SKM-1 treated with dmso at 0.1 percent for 144 hours (cell line): ENCODE results near the gene SUMO2.
"Not testable (repeated sequence)": the region's sequence is repeated elsewhere in the genome, so short reads cannot be mapped to it uniquely, and the experiment has no call there.

Experiments
- DNase-seq: peaks from one replicate; lab custom pipeline; 2025; ENCODE audit not compliant: unreplicated experiment; lab: John Stamatoyannopoulos, UW

Gene SUMO2

DNA sequence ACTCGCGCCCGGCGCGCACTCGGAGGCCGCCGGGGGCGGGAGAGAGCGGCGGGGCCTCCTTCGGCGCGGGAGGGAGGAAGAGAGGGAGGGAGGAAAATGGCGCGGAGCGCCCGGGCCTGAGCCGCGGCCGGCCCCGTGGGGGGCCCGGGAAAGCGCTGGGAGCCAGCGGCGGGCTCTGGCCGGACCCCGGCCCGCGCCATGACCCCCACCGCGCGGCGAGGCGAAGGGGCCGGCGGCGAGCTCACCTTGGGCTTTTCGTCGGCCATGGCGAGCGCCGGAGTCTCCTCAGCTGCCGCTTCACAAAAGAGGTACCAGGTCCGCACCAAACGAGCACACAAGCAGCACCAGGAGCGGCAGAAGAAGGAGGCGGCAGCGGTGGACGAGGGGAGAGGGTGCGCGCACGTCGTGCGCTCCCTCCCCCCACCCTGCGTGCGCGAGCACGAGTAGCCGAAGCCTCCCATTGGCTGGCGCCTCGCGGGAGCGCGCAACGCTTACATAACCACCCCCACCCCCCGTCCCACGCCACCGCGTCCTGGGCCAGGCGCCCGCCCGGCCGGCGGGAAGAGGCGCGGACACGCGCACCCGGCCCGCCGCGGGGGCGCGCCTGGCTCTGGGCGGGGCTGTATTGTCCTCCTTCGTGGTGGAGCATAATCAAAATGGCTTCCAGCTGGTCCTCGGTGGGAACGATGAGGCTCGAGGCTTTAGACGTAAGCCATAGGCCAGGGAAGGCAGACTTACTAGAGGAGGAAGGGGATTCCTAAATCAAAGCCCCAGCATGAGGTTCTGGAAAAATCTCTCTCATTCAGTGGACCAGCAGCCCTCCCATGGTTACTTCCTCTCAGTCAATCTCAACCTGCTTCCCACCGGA is at the start of gene SUMO2:
TSS of gene SUMO2 (minus strand) at position 391 of the 868 bp plus-strand sequence. CDS start at position 266, 125 bp downstream.
- peak; percentile 81 for DNase-seq

DNA sequence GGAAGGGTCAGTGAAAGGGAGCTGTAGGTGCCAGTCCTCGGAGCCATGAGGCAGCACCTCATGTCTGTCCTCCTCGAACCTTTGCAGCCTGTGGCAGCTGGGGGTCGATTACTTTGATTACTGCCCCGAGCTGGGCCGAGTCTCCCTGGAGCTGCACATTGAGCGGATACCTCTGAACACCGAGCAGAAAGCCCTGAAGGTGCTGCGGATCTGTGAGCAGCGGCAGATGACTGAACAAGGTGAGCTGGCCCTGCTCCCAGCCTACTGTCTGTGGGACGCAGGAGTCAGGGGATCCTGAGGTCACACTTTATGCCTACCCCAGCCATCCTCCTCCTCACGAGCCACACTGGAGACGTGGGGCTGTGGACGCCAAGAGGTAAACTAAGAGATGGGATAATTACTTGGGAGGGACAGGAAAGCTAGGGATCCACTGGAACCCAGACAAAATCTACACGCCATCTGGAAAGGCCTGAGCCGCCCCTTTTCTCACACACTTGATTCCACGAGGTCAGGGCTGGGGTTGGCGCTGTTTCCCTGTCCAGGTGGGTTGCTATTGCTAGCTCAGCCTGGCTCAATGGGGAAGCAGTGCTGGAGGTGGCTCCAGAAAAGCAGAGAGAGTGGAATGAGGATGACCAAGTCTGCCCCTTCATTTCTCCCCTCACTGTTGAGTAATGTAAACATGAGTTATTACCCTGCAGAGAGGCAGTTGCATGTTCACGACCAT is 49.1 kb upstream of the SUMO2 start:
- no peak for DNase-seq

DNA sequence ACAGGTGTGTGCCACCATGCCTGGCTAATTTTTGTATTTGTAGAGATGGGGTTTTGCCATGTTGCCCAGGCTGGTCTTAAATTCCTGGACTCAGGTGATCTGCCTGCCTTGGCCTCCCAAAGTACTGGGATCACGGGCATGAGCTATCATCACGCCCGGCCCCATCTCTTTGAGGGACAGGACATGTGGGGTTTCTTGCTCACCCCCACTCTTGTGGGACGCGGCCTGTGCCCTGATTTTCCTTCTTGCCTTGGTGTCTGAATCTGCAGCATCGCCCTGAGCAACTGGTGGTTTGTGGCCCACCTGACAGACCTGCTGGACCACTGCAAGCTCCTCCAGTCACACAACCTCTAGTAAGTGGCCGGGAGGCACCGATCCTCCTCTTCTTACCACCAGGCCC is 48.3 kb upstream of the SUMO2 start:
- no peak for DNase-seq

DNA sequence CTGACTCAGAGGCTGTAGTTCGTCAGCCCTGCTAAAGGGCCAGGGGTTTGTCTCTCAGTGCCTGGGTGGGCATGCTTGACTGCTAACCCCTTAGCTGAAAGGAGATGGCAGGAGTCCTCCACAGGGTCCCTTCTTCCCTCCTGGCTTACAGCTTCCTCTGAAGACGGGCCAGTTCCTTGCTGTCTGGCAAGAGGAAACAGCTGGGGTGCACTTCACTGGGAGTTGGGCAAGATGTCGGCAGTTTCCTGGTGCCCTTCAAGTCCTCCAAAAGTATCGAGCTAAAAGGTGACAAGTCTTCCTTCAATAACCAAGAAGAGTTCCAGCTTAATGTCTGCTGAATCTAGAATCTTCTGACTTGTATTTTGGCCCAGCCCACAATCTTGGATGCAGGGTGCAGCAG is 46.1 kb upstream of the SUMO2 start:
- peak; percentile 43 for DNase-seq

DNA sequence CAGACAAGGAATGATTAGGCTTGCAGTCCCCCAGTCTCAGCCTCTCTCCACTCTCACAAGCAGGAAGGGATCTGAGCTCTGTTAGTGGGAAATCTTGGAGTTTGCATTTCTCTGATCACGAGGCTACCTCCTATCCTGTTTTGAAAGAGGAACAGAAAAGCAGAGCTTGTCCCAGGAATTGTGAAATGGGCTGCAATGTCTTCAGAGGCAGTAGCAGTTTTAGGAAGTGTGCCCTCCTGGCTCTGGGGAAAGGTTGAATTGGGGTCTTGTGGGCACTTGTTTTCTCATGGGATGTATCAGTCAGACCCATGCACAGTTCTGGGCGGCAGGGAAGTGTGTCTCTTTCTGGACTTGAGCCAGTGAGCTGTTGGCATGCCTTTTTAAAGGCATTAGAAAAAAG is 45.5 kb upstream of the SUMO2 start:
- DNase-seq: peak; percentile 72

DNA sequence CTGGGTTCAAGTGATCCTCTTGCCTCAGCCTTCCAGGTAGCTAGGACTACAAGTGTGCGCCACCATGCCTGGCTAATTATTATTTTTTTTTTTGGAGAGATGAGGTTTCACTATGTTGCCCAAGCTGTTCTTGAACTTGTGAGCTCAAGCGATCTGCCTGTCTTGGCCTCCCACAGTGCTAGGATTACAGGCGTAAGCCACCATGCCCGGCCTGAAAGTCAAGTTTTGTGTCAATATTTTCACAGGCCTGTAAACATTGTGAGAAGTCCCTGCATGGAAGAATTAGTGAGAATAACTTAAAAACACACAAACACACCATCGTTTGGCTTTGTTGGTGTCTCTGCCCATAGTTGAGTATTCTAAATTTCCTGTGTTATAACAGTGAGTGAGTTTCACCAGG is 45.0 kb upstream of the SUMO2 start:
- no peak for DNase-seq

DNA sequence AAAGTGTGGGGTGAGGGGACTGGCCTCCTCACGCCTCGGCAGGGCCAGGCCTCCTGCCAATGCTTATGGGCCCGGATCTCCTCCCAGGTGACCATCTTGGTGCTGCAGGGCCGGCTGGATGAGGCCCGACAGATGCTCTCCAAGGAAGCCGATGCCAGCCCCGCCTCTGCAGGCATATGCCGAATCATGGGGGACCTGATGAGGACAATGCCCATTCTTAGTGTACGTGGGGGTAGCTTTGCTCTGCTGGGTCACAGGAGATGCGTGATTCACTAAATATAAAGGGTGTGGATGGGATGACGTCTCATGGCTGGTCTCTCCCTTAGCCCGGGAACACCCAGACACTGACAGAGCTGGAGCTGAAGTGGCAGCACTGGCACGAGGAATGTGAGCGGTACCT is 42.3 kb upstream of the SUMO2 start:
- no peak for DNase-seq

DNA sequence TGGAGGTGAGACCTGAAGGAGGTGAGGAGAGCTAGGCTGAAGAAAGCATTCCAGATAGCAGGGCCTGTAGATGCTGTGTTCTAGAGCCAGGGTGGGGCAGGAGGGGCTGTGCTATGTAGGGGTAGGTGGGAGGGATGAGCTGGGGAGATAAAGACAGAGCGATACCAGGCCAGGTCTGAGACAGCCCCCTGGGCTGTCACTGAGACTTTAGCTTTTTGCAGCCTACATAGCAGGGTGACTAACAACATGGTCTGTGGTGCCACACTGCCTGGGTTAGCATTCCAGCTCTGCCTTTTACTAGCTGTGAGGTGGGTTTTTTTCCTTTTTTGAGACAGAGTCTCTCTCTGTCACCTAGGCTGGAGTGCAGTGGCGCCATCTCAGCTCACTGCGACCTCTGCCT is 37.1 kb upstream of the SUMO2 start:
- no peak for DNase-seq

DNA sequence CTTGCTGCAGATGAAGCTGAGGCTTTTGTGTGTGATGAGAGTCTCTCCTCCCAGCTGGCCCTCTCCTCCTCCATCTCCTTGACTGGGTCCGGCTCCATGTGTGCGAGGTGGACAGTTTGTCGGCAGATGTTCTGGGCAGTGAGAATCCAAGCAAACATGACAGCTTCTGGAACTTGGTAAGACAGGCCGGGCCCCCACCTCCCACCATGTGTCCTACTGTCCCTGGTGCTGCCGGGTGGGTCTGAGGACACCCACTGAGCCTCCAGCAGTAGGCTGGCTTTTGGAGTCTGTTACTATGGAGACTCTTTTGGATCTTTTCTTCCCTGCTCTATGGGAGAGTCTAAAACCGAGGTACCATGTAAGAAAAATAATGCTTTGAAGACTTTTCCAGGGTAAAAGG is 35.4 kb upstream of the SUMO2 start:
- no peak for DNase-seq

DNA sequence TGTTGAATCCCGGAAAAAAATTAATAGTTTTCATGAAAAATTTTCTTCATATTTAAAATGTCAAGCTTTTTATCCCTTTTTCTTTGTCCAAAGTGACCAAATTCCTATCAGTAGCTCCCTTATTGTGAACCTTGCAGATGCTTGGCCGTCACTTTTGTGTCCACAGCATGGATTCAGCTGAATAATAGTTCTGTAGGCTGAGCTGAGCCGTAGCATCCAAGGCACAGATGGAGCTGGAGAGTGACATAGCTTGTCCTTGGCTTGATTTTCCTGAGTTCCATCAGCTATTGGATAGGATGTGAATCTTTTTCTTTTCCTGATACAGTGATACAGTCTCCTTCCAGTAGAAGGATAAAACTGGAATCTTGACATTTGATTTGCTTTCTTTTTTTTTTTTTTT is 26.3 kb upstream of the SUMO2 start:
- DNase-seq: no peak

DNA sequence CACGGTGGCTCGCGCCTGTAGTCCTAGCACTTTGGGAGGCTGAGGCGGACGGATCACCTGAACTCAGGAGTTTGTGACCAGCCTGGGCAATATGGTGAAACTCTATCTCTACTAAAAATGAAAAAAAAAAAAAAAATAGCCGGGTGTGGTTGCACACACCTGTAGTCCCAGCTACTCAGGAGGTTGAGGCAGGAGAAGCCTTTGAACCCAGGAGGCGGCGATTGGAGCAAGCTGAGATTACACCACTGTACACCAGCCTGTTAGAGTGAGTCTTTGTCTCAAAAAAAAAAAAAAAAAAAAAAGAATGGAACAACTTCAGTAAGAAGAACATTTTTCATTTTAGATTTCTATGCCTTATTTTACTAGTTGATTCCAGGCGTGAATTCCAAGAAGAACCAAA is 25.4 kb upstream of the SUMO2 start:
- DNase-seq: no peak

DNA sequence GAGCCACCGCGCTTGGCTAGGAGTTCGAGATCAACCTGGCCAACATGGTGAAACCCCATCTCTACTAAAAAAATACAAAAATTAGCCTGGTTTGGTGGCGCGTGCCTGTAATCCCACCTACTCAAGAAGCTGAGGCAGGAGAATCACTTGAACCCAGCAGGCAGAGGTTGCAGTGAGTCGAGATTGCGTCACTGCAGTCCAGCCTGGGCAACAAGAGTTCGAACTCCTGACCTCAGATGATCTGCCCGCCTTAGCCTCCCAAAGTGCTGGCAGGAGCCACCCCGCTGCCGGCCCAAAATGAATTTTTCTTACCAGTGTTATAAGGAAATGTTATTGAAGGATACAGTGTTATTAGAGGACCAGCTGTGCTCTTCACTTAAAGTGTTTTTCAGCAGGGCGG is 25.0 kb upstream of the SUMO2 start:
- DNase-seq: no peak

DNA sequence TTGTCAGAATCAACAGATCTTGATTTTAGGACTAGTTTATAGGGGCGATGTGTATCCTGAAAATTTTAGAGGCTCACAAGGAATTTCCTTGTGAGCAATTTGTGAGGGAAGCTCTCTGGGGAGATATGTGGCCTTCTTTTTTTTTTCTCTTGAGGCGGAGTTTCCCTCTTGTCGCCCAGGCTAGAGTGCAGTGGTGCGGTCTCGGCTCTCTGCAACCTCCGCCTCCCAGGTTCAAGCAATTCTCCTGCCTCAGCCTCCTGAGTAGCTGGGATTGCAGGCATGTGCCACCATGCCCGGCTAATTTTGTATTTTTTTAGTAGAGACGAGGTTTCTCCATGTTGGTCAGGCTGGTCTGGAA is 24.3 kb upstream of the SUMO2 start:
- DNase-seq: not testable (repeated sequence)

DNA sequence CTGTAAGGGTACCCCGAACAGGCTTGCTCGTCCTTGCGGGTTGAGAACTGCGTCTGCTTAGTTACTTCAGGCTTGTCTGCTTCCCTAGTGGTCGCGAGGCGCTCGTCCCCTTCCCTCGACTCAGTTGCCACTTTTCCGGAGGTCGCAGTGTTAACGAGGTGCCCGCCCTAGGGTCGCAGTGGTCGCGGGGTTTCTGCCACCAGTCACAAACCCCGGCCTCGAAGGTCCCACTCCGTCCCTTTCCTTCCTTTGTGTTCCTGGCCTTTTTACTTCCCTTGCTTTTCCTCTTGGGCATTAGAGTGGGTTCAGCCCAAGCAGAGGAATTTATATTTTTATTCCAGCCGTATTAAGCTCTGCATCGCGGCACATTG is 23.0 kb upstream of the SUMO2 start:
- DNase-seq: no peak

DNA sequence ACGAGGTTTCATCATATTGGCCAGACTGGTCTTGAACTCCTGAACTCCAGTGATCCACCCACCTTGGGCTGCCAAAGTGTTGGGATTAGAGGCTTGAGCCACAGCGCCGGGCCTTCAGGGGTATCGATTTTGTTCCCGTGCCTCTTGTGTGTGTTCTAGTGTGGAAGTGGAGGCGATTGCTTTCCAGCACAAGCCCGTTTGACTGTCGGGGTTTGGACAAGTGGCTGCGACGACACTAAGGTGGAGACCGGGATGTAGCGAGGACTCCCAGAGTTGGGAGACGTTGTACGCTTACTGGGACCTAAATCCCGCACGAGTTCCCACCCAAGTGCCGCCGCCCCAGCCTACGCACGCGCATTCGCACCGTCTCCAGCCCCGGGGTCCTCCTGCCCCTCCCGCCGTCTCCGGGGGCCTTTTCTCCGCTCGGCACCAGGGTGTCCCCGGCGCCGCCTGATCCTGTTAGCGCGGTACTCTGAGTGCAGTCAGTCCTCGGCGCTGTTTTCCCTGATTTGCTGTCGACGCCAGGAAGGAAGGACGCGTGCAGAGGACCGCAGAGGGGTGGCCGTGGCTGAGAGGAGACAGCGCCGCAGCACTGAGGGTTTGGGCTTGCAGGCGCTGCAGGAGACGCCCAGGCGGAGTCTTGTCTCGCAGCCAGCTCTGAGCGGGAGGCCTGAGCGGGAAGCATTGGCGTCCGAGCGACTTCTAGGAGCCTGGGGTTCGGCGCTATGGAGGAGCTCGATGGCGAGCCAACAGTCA is 22.5 kb upstream of the SUMO2 start, which contains the start of gene NUP85:
TSS of gene NUP85 (plus strand) at position 643 of the 756 bp plus-strand sequence. CDS start at position 726, 83 bp downstream.
- peak; percentile 87 for DNase-seq

DNA sequence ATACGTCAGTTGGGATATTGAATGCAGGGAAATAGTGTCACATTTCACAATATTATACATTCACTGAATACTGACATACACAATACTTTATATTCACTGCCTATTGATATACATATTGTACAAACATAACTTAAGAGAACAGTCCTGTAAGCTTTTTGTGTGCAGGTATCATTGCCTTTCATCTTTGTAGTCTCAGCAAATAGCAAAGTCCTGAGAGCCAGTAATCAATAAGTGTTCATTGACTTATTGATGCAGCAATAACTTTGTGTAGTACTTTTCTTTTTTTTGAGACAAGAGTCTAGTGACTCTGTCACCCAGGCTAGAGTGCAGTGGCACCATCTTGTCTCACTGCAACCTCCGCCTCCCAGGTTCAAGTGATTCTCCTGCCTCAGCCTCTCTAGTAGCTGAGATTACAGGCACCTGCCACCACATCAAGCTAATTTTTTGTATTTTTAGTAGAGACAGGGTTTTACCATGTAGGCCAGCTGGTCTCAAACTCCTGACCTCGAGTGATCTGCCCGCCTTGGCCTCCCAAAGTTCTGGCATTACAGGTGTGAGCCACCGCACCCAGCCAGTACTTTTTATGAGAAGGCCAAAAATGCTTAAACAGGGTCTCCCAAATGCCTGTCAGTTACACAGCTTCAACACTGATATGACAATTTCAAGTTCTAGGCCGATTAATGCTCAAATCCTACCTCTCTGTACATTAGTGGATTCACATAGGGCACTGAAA is 17.3 kb upstream of the SUMO2 start:
- no peak for DNase-seq

DNA sequence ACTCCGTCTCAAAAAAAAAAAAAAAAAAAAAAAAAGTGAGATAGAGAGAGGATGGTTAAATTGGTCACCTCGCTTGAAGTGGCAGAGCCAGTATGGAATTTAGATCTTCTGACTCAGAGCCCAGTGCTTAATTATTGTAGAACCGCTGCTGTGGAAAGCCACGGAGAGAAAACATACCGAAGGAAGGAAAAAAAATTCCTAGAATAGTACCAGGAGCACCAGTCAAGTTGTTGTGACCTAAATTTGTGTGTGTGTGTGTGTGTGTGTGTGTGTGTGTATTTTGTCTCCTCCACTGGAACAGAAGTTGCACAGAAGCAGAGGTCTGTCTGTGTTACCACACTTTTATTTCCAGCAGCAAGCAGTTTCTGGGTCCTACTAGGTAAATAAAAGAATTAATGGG is 12.1 kb upstream of the SUMO2 start:
- DNase-seq: no peak

DNA sequence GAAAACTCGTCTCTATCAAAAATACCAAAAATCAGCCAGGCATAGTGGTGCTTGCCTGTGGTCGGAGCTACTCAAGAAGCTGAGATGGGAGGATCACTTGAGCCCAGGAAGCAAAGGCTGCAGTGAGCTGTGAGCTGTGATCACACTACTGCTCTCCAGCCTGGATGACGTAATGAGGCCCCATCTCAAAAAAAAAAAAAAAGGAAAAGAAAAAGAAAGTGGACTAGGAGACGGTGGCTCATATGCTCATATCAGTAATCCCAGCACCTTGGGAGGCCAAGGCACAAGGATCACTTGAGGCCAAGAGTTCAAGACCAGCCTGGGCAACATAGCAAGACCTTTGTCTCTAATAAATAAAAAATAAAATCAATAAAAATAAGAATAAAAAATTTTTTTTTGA is 8.8 kb upstream of the SUMO2 start:
- DNase-seq: peak; percentile 28

DNA sequence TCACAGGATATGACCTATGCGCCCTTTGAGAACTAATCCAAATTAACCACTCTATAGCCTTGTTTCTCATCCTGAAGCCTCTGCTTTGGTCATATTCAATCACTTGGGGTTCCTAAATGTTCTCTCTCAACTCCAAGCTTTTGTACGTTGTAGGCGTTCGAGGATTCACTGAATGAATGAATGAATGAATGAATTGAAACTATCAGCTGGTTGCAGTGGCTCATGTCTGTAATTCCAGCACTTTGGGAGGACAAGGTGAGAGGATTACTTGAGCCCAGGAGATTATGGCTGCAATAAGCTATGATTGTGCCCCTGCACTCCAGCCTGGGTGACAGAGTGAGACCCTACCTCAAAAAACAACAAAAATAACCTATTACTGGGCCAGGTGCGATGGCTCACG is 5.9 kb upstream of the SUMO2 start:
- no peak for DNase-seq

DNA sequence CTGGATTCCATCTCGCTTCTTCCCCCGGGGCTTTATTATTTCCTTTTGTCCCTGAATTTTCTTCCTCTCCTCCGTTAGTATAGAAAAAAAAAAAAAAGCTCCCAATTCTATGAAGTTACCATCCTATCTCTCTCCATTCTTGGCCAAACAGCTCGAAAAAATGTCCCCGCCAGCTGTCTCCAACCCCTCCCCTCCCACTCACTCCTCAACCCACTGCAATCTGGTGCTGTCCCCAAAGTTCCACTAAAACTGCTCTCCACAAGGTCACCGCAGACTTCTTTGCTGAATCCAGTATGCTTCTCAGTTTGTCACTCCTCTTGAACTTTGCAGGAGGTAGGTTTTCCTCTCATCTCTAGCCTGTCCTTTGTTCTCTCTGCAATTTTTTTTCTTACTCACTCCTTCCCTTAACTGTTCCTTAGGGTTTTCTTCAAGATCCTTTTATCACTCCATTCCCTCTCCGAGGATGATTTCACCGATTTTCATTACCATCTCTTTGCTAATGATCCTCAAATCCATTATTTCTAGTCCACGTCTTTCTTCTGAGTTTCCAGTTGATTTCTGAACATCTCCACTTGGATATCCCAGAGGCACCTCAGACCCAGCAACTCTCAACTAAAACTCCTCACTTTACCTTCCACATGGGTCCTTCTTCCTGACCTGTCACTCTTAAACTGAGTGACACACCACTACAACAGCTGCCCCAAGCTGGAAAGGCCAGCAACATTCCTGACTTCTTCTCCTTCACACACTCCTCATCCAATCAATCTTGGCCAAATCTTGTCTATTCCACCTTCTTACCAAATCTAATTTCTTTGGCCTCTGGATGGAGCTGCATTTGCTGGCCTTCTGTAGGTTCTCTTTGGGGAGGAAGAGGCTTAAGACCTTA is 1.5 kb upstream of the SUMO2 start:
- DNase-seq: no peak
